NOMO-1 treated with dmso at 0.1 percent for 144 hours (cell line): Measurements from ENCODE around the gene TGFBR3L.
"Not testable (repeated sequence)": the region's sequence is repeated elsewhere in the genome, so short reads cannot be mapped to it uniquely, and the experiment has no call there.

Experiments
- DNase-seq: peaks from one replicate; lab custom pipeline; 2025; ENCODE audit not compliant: unreplicated experiment; lab: John Stamatoyannopoulos, UW

Gene TGFBR3L

GRCh38 chr19:7947939-7948338, 33.3 kb downstream of the TGFBR3L start:
- DNase-seq: no peak

- no peak for DNase-seq
Observed at GRCh38 chr19:7953060-7953459, 38.4 kb downstream of the TGFBR3L start.

- no peak for DNase-seq
Observed at GRCh38 chr19:7953576-7953975, 38.9 kb downstream of the TGFBR3L start.

GRCh38 chr19:7955696-7956095, 41.1 kb downstream of the TGFBR3L start:
- DNase-seq: no peak

- DNase-seq: no peak
Observed at GRCh38 chr19:7959211-7959610, 44.6 kb downstream of the TGFBR3L start.

- DNase-seq: not testable (repeated sequence)
Observed at GRCh38 chr19:7961082-7961481, 46.5 kb downstream of the TGFBR3L start.

- no peak for DNase-seq
Observed at GRCh38 chr19:7961920-7962626, 47.4 kb downstream of the TGFBR3L start.

- DNase-seq: no peak
Observed at GRCh38 chr19:7962644-7963268, 48.1 kb downstream of the TGFBR3L start.

DNA sequence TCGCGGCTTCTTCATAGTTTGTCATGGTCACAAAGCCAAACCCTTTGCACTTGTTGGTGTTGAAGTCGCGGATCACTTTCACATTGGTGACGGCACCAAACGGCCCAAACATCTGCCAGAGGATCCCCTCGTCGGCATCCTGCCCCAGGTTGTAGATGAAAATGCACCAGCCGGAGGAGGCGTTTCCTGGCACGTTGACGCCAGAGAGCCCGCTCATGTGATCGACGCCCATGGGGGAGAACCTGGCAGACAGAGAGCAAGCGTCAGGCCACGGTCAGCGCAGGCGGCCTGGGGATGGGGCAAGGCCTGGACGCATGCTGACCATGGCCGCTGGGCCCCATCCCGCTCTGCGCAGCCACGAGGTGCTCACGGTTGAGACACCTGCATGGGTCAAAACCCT, 48.9 kb downstream of the TGFBR3L start:
- DNase-seq: no peak

GRCh38 chr19:7965259-7965841, 50.7 kb downstream of the TGFBR3L start:
- DNase-seq: no peak

DNA sequence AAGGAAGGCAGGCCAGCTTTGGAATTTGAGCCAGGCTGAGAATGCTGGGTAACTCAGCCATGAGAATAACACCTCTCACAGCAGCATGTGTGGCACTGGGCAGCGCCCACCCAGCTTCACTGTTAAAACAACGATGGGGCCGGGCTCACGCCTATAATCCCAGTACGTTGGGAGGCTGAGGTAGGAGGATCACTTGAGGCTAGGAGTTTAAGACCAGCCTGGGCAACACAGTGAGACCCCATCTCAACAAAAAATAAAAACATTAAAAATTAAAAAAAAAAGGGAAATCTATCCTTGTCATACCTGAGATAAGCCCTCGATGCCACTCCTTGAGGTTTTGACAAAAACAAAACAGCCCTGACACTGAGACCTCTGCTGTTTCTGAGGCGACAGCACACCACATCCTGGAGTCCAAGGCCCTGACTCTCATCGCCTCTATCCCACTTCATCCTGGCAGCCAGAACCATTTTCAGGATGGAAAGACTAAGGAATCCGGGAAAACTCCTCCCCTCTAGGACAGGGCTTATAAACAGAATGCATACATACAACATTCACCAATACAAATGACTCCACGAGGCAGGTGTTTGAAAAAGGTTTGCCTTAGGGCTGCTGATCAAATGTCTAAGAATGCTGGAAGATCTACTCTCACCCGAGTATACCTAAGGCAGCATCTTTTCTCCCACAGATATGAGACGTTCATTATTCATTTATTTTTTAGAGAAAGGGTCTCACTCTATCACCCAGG, 51.5 kb downstream of the TGFBR3L start:
- DNase-seq: no peak

DNA sequence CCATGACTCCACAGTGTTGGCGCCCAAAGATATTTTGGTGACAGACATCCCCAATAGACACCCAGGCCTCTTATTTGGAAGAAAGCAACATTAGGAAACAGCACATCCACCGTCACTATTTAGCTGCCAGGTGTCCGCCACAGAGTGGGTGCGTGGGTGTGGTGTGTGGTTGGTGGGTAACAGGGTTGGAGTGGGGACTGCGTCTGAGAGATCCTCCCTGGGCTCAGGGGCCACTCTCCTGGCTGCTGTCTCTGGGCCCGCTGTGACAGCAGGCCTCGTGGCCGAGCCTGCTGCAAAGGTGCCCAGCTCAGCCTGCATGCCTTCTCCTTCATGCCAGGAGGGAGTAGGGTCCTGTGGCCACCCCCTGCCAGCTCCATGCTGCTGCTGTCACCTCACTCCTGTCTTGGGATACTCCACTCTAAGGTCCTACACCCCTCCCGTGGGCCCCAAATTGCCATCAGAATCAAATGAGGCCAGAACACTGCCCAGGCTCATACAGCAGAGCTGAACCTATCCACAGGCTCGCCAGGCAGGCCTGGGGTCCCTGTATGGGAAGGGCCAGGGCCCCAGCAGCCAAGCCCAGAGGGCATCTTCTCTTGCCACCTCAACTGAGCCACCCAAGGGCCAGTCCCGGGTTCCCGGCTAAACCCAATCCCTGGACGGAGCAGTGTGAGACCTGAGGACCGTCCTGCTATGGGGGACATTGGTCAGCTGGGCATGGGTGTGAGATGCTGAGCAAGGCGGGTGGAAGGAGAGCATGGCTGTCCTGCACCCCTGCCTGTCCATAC, 53.6 kb downstream of the TGFBR3L start:
- DNase-seq: no peak
